Esophagus squamous epithelium (tissue), 5 donors: Measurements from ENCODE around the gene VAPA. TPM values are rescaled to one million over a fixed set of nuclear protein-coding genes. Genes with fewer than 3 reads are reported as not detected.
A peak's percentile ranks its signal among the peaks of the same experiment; 100 is the strongest.

Source experiments
- DNase-seq: peaks from one replicate; lab custom pipeline; 2025; lab: John Stamatoyannopoulos, UW
- H3K27ac ChIP-seq, 4 donors: fragments of 200-600 bp; sonication (generic); one replicate each; pipeline ENCODE4 v1.5.1; 2016 to 2019; ENCODE audit warnings: mild to moderate bottlenecking in 1 of 4
- H3K27me3 ChIP-seq, 4 donors: fragments of 200-600 bp; sonication (generic); 1 replicate in 3 of 4; 2 replicates in 1 of 4; pipeline versions ENCODE4 v1.5.1 to v1.6.0; 2017 to 2021; ENCODE audit warnings: antibody characterized with exemption in 1 of 4
- H3K36me3 ChIP-seq, 3 donors: fragments of 200-600 bp; sonication (generic); one replicate each; pipeline ENCODE4 v1.5.1; 2016 to 2019
- H3K4me1 ChIP-seq, 3 donors: fragments of 200-600 bp; sonication (generic); one replicate each; pipeline ENCODE4 v1.5.1; 2017 to 2019
- H3K4me3 ChIP-seq, 4 donors: fragments of 200-600 bp; sonication (generic); 1 replicate in 3 of 4; 2 replicates in 1 of 4; pipeline ENCODE4 v1.5.1; 2016 to 2019; ENCODE audit warnings: mild to moderate bottlenecking in 2 of 4, moderate library complexity in 1 of 4
- H3K9me3 ChIP-seq, 3 donors: fragments of 200-600 bp; sonication (generic); one replicate each; pipeline ENCODE4 v1.5.1; 2016 to 2019
- POLR2A ChIP-seq, 4 donors: fragments of 450-650 bp; IDR thresholded peaks; one replicate each; pipeline ENCODE4 v1.6.1; 2017; ENCODE audit warnings: antibody characterized with exemption in 4 of 4, mild to moderate bottlenecking in 4 of 4, moderate library complexity in 3 of 4
- WGBS, 2 donors: methylation state at CpG; one replicate each; pipeline ENCODE4 v1.1.5; 2018; 5-methylcytosine and 5-hydroxymethylcytosine counted together
- intact Hi-C: fragments of 100-400 bp; cut with DNase I; formaldehyde crosslinking; loops from one replicate; pipeline ENCODE4 v1.15.0; 2022
- total RNA-seq, 4 donors: library from RNA; depleted of rRNA; stranded (reverse); fragments of >200 nt; gene quantifications; one replicate each; pipeline ENCODE4 v1.1.0, GENCODE V29; 2016
- TF ChIP-seq, protein P1 (sequence below), 6 experiments: fragments of 450-650 bp in 4 of 6; fragments of 200-600 bp in 2 of 6; sonication (generic) in 2 of 6; IDR thresholded peaks; one replicate each; pipeline ENCODE4 v1.5.1; 2016 to 2019; ENCODE audit warnings: antibody characterized with exemption in 6 of 6, mild to moderate bottlenecking in 4 of 6, moderate library complexity in 4 of 6
- donor health status: DM: yes; HTN: yes; CAD: no.

The VAPA gene
- total RNA-seq, 4 donors from 2014 or later: 252 to 287 (median 268) TPM

GRCh38 chr18:9877655-9878014 is 36.2 kb upstream of the VAPA start:
- intact Hi-C loops: no loop called here
- H3K36me3 ChIP-seq: no peaks in the 10 kb centered on the region
- H3K27me3 ChIP-seq: no peaks in the 10 kb centered on the region
- no peak for TF ChIP-seq POLR2A (IDR thresholded peaks at IDR 0.05)
- TF ChIP-seq, protein P1, sequence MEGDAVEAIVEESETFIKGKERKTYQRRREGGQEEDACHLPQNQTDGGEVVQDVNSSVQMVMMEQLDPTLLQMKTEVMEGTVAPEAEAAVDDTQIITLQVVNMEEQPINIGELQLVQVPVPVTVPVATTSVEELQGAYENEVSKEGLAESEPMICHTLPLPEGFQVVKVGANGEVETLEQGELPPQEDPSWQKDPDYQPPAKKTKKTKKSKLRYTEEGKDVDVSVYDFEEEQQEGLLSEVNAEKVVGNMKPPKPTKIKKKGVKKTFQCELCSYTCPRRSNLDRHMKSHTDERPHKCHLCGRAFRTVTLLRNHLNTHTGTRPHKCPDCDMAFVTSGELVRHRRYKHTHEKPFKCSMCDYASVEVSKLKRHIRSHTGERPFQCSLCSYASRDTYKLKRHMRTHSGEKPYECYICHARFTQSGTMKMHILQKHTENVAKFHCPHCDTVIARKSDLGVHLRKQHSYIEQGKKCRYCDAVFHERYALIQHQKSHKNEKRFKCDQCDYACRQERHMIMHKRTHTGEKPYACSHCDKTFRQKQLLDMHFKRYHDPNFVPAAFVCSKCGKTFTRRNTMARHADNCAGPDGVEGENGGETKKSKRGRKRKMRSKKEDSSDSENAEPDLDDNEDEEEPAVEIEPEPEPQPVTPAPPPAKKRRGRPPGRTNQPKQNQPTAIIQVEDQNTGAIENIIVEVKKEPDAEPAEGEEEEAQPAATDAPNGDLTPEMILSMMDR (IDR thresholded peaks at IDR 0.05): no peak
- H3K9me3 ChIP-seq: no peaks in the 10 kb centered on the region
- H3K27ac ChIP-seq: peak overlapping the region; percentile 60 to 77 (median 62)
- H3K4me1 ChIP-seq: peaks cover 0 to 12% (median 6%) of the 10 kb centered on the region in 3 donors
- DNase-seq: no peak
- H3K4me3 ChIP-seq: no peak overlapping the region

GRCh38 chr18:9878095-9878494 is 35.7 kb upstream of the VAPA start:
- Histone ChIP-seq H3K27me3 (no peaks in the 10 kb centered on the region), H3K9me3 (no peaks in the 10 kb centered on the region), H3K27ac (peak overlapping the region in 1 of 4 donors; percentile 77), H3K4me3 (no peak overlapping the region), H3K36me3 (no peaks in the 10 kb centered on the region), H3K4me1 (peaks cover 0 to 12% (median 6%) of the 10 kb centered on the region in 3 donors)
- intact Hi-C loops: no loop called here
- 88 to 97% methylated on average over 1 of the region's 1 CpG for WGBS, 2 donors
- no peak for DNase-seq
- no peak for TF ChIP-seq POLR2A (IDR thresholded peaks at IDR 0.05)
- TF ChIP-seq, protein P1 (IDR thresholded peaks at IDR 0.05): no peak

DNA sequence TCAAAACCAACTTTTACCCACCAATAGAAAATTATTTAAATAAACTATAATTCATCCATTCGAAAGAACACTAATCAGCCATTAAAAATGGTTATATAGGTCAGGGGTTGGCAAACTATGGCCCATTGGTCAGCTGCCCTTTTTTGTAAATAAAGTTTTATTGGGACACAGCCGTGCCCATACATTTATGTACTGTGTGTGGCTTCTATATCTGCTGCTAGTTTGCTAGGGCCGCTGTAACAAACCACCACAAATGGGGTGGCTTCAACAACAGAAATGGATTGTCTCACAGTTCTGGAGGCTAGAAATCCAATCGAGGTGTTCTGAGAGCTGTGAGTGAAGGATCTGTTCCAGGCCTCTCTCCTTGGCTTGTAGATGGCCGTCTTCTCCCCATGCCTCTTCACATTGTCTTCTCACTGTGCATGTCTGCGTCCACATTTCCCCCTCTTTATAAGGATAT is 35.0 kb upstream of the VAPA start:
- 92 to 96% methylated on average over 6 of the region's 6 CpGs for WGBS, 2 donors
- H3K36me3 ChIP-seq: no peaks in the 10 kb centered on the region
- intact Hi-C loops: no loop called here
- no peaks in the 10 kb centered on the region for H3K27me3 ChIP-seq
- DNase-seq: no peak
- no peak overlapping the region for H3K4me3 ChIP-seq
- no peak overlapping the region for H3K27ac ChIP-seq
- H3K9me3 ChIP-seq: no peaks in the 10 kb centered on the region
- TF ChIP-seq POLR2A (IDR thresholded peaks at IDR 0.05): no peak
- TF ChIP-seq, protein P1 (IDR thresholded peaks at IDR 0.05): no peak
- peaks cover 0 to 12% (median 6%) of the 10 kb centered on the region in 3 donors for H3K4me1 ChIP-seq

DNA sequence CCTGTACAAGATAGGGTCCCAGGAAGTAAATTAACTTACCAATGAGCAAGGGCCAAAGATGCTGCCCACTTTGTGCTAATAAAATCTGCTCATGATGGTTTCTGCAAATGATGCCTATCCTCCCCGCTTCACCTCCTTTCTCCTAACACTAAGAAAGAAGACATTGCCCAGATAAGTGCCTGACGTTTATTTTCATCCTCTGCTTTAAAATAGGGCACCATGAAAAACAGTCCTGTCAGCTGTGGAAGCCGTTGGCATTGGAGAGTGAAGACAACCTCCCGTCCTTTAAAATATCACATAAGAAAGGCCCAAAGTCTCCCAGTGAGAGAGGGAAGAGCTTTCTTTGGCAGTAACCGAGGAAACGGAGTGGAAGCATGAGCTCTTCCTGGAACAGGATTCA is 29.7 kb upstream of the VAPA start:
- no peaks in the 10 kb centered on the region for H3K27me3 ChIP-seq
- intact Hi-C loops: no loop called here
- no peak for TF ChIP-seq POLR2A (IDR thresholded peaks at IDR 0.05)
- TF ChIP-seq, protein P1 (IDR thresholded peaks at IDR 0.05): no peak
- WGBS, 2 donors: 81 to 85% methylated on average over 6 of the region's 6 CpGs
- H3K4me3 ChIP-seq: no peak overlapping the region
- H3K36me3 ChIP-seq: no peaks in the 10 kb centered on the region
- H3K4me1 ChIP-seq: no peaks in the 10 kb centered on the region
- H3K27ac ChIP-seq: no peak overlapping the region
- no peaks in the 10 kb centered on the region for H3K9me3 ChIP-seq
- no peak for DNase-seq

DNA sequence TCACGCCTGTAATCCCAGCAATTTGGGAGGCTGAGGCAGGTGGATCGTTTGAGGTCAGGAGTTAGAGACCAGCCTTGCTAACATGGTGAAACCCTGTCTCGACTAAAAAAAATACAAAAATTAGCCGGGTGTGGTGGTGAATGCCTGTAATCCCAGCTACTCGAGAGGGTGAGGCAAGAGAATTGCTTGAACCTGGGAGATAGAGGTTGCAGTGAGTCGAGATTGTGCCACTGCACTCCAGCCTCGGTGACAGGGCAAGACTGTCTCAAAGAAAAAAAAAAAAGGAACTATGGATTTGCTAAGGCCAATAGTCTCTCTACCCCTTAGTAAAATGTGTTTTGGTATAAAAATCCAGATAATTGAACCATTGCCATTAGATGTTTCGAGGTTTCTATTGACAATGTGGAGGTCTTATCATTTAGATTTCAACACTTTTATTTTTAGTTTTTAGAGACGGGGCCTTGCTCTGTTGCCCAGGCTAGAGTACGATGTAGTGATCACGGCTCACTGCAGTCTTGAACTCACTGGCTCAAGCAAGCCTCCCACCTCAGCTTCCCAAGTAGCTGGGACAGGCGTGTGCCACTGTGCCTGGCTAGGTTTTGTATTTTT is 29.2 kb upstream of the VAPA start:
- 82 to 92% methylated on average over 12 of the region's 12 CpGs for WGBS, 2 donors
- no peak for TF ChIP-seq POLR2A (IDR thresholded peaks at IDR 0.05)
- Histone ChIP-seq H3K27ac (no peak overlapping the region), H3K36me3 (no peaks in the 10 kb centered on the region), H3K27me3 (no peaks in the 10 kb centered on the region), H3K4me1 (no peaks in the 10 kb centered on the region), H3K9me3 (no peaks in the 10 kb centered on the region), H3K4me3 (no peak overlapping the region)
- intact Hi-C loops: no loop called here
- DNase-seq: no peak
